ENCODE measurements around the gene ADGRD2. TPM values are rescaled to one million over a fixed set of nuclear protein-coding genes. Genes with fewer than 3 reads are reported as not detected.

Gene ADGRD2
- total and polyA plus RNA-seq, 7 donors, result not detected

DNA sequence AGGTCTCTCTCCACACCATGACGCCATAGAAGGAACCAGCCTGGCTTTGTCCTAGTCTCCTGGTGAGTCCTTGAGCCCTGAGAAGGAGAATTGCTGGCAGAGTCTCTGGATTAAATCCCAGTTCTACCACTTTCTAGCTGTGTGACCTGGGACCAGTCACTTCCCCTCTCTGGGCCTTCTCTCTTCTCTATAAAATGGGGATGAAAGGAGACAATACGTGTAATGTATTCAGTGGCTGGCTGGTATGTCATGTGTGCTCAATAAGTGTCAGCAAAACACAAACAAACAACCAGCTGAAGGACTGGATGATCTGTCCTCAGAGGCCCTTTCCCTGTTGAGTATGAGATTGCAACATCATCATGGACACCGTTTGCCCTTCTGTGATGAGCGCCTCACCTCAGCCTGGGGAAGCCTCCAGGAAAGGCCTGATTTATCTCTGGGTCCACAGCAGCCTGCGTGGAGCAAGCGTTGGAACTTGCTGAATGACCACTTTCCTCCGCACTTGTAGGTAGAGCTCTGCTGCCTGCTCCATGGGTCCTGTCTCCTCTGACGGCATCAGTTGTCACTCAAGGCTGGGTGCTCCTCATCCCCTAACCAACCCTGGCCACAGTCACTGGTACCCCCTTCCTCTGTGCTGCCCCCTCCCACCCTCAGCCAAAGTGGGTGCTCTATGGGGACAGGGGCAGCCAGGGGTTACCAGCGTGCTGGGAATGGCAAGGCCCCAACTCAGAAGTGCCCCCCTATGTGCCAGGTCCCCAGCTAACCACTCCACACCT, 60.6 kb downstream of the ADGRD2 start:
- Histone ChIP-seq H3K9me3 (no peaks in the 10 kb centered on the region), H3K27me3 (peaks cover 0 to 17% (median 2%) of the 10 kb centered on the region in 3 donors), H3K4me1 (no peaks in the 10 kb centered on the region), H3K27ac (no peak overlapping the region), H3K36me3 (no peaks in the 10 kb centered on the region), H3K4me3 (no peak overlapping the region)
- WGBS, 2 donors, result 79 to 84% methylated on average over 9 of the region's 9 CpGs
- DNase-seq, result no peak
- intact Hi-C loops (cut with DNase I), result no loop called here
- TF ChIP-seq POLR2AphosphoS5 (IDR thresholded peaks at IDR 0.05), result no peak
- TF ChIP-seq, protein P1, sequence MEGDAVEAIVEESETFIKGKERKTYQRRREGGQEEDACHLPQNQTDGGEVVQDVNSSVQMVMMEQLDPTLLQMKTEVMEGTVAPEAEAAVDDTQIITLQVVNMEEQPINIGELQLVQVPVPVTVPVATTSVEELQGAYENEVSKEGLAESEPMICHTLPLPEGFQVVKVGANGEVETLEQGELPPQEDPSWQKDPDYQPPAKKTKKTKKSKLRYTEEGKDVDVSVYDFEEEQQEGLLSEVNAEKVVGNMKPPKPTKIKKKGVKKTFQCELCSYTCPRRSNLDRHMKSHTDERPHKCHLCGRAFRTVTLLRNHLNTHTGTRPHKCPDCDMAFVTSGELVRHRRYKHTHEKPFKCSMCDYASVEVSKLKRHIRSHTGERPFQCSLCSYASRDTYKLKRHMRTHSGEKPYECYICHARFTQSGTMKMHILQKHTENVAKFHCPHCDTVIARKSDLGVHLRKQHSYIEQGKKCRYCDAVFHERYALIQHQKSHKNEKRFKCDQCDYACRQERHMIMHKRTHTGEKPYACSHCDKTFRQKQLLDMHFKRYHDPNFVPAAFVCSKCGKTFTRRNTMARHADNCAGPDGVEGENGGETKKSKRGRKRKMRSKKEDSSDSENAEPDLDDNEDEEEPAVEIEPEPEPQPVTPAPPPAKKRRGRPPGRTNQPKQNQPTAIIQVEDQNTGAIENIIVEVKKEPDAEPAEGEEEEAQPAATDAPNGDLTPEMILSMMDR (IDR thresholded peaks at IDR 0.05), result no peak

- H3K36me3 ChIP-seq, result no peaks in the 10 kb centered on the region
- no peaks in the 10 kb centered on the region for H3K4me1 ChIP-seq
- 65 to 77% methylated on average over 6 of the region's 6 CpGs for WGBS, 2 donors
- no peak overlapping the region for H3K4me3 ChIP-seq
- TF ChIP-seq, protein P1 (IDR thresholded peaks at IDR 0.05), result no peak
- no peak for TF ChIP-seq EP300 (IDR thresholded peaks at IDR 0.05)
- no peak for TF ChIP-seq POLR2AphosphoS5 (IDR thresholded peaks at IDR 0.05)
- TF ChIP-seq POLR2A (IDR thresholded peaks at IDR 0.05), result no peak
- no peak overlapping the region for H3K27ac ChIP-seq
- no peaks in the 10 kb centered on the region for H3K9me3 ChIP-seq
- H3K27me3 ChIP-seq, result peaks cover 0 to 14% (median 0%) of the 10 kb centered on the region in 3 donors
- DNase-seq, result no peak
- intact Hi-C loops (cut with DNase I), result no loop called here
Measured at GRCh38 chr9:124511426-124511840, 61.2 kb downstream of the ADGRD2 start.

GRCh38 chr9:124511891-124512805, 61.9 kb downstream of the ADGRD2 start:
- no peak overlapping the region for H3K4me3 ChIP-seq
- no peak for DNase-seq
- TF ChIP-seq EP300 (IDR thresholded peaks at IDR 0.05) (no peak), POLR2A (IDR thresholded peaks at IDR 0.05) (no peak), POLR2AphosphoS5 (IDR thresholded peaks at IDR 0.05) (no peak)
- TF ChIP-seq, protein P1 (IDR thresholded peaks at IDR 0.05), result no peak
- intact Hi-C loops (cut with DNase I), result no loop called here
- H3K27me3 ChIP-seq, result peaks cover 0 to 14% (median 0%) of the 10 kb centered on the region in 3 donors
- no peaks in the 10 kb centered on the region for H3K4me1 ChIP-seq
- H3K27ac ChIP-seq, result no peak overlapping the region
- no peaks in the 10 kb centered on the region for H3K36me3 ChIP-seq
- WGBS, 2 donors, result 34 to 44% methylated on average over 23 of the region's 23 CpGs
- H3K9me3 ChIP-seq, result no peaks in the 10 kb centered on the region

GRCh38 chr9:124512806-124513204, 62.6 kb downstream of the ADGRD2 start:
- WGBS, 2 donors, result 84 to 85% methylated on average over 9 of the region's 9 CpGs
- H3K27ac ChIP-seq, result no peak overlapping the region
- H3K27me3 ChIP-seq, result peaks cover 0 to 14% (median 0%) of the 10 kb centered on the region in 3 donors
- DNase-seq, result no peak
- H3K4me1 ChIP-seq, result no peaks in the 10 kb centered on the region
- no peak overlapping the region for H3K4me3 ChIP-seq
- intact Hi-C loops (cut with DNase I), result no loop called here
- TF ChIP-seq POLR2AphosphoS5 (IDR thresholded peaks at IDR 0.05) (no peak), EP300 (IDR thresholded peaks at IDR 0.05) (no peak)
- TF ChIP-seq, protein P1 (IDR thresholded peaks at IDR 0.05), result no peak
- H3K36me3 ChIP-seq, result no peaks in the 10 kb centered on the region
- no peaks in the 10 kb centered on the region for H3K9me3 ChIP-seq
